CD4-positive, alpha-beta memory T cell (primary cell): ENCODE data around the gene DNAJC5G. TPM values are rescaled to one million over a fixed set of nuclear protein-coding genes. Genes with fewer than 3 reads are reported as not detected.
A peak's percentile ranks its signal among the peaks of the same experiment; 100 is the strongest.
"Not testable (repeated sequence)": the region's sequence is repeated elsewhere in the genome, so short reads cannot be mapped to it uniquely, and the experiment has no call there.

Experiments
- CTCF ChIA-PET: fragments of 350-600 bp; sonication (Branson Sonifier 250); formaldehyde crosslinking; loops from one replicate; lab custom pipeline; 2021; ENCODE audit warnings: inconsistent platforms; ENCODE audit not compliant: partially characterized antibody; lab: Charles Lee
- POLR2A ChIA-PET: fragments of 350-600 bp; sonication (Branson Sonifier 250); formaldehyde crosslinking; loops from one replicate; lab custom pipeline; 2021; ENCODE audit not compliant: partially characterized antibody; lab: Charles Lee
- DNase-seq, 5 donors: peaks; one replicate each; pipeline versions ENCODE4 v3.0.0 to v3.0.0-alpha.2; 2020 to 2022; ENCODE audit warnings: mixed read lengths in 1 of 5
- H3K27ac ChIP-seq: one replicate; pipeline ENCODE4 v1.7.0; 2013; ENCODE audit warnings: low read depth, low read length
- H3K27me3 ChIP-seq: 2 replicates; pipeline ENCODE4 v1.7.0; 2013; ENCODE audit warnings: mild to moderate bottlenecking, low read length, moderate library complexity; ENCODE audit not compliant: insufficient read depth
- H3K36me3 ChIP-seq: 2 replicates; pipeline ENCODE4 v1.7.0; 2013; ENCODE audit warnings: mild to moderate bottlenecking, low read length, moderate library complexity; ENCODE audit not compliant: insufficient read depth
- H3K4me1 ChIP-seq: 2 replicates; pipeline ENCODE4 v1.7.0; 2013; ENCODE audit warnings: mild to moderate bottlenecking, low read length, moderate library complexity; ENCODE audit not compliant: insufficient read depth
- H3K4me3 ChIP-seq, 2 donors: one replicate each; pipeline ENCODE4 v1.7.0; 2013; ENCODE audit warnings: low read length in 2 of 2, mild to moderate bottlenecking in 1 of 2
- H3K9me3 ChIP-seq, 2 donors: one replicate each; pipeline ENCODE4 v1.7.0; 2013; ENCODE audit warnings: low read length in 2 of 2, control low read depth in 1 of 2; ENCODE audit not compliant: control insufficient read depth in 1 of 2
- H3K27ac Mint-ChIP-seq, 7 donors: one replicate each; pipeline ENCODE4 v1.8.0; 2020 to 2021; ENCODE audit warnings: mixed read lengths in 7 of 7, mild to moderate bottlenecking in 6 of 7, inconsistent platforms in 3 of 7, moderate library complexity in 3 of 7
- H3K27me3 Mint-ChIP-seq, 2 donors: one replicate each; pipeline ENCODE4 v1.8.0; 2020 to 2021; ENCODE audit warnings: mixed read lengths in 2 of 2
- H3K36me3 Mint-ChIP-seq, 2 donors: one replicate each; pipeline ENCODE4 v1.8.0; 2020 to 2021; ENCODE audit warnings: mixed read lengths in 2 of 2, inconsistent platforms in 1 of 2, mild to moderate bottlenecking in 1 of 2
- H3K4me1 Mint-ChIP-seq, 4 donors: one replicate each; pipeline ENCODE4 v1.8.0; 2020 to 2021; ENCODE audit warnings: mixed read lengths in 4 of 4, mild to moderate bottlenecking in 1 of 4
- H3K4me3 Mint-ChIP-seq, 8 donors: one replicate each; pipeline ENCODE4 v1.8.0; 2020 to 2021; ENCODE audit warnings: mixed read lengths in 8 of 8, mild to moderate bottlenecking in 7 of 8, moderate library complexity in 6 of 8, inconsistent platforms in 3 of 8
- H3K9me3 Mint-ChIP-seq, 8 donors: one replicate each; pipeline ENCODE4 v1.8.0; 2020 to 2021; ENCODE audit warnings: mixed read lengths in 8 of 8, mild to moderate bottlenecking in 5 of 8, inconsistent platforms in 3 of 8, moderate library complexity in 1 of 8
- intact Hi-C: fragments of 100-400 bp; cut with micrococcal nuclease; formaldehyde crosslinking; loops from one replicate; pipeline ENCODE4 v1.15.1; 2023
- polyA plus RNA-seq, 2 donors: library from polyadenylated mRNA; unstranded; fragments of 300-500 nt; fragmentation: Illumina TruSeq; gene quantifications; one replicate each; pipeline ENCODE4 v1.2.3, GENCODE V29; 2021
- total RNA-seq, 2 experiments: library from RNA; stranded (reverse); gene quantifications; one replicate each; pipeline ENCODE4 v1.2.3, GENCODE V29; 2021

The DNAJC5G gene
- total and polyA plus RNA-seq, 4 experiments from 2014 or later = not detected

GRCh38 chr2:27315122-27315521, 39.9 kb downstream of the DNAJC5G start:
- Mint-ChIP-seq H3K27me3 (no peaks in the 10 kb centered on the region), H3K9me3 (no peaks in the 10 kb centered on the region), H3K27ac (no peak overlapping the region), H3K36me3 (peaks cover 14 to 26% of the 10 kb centered on the region in 2 donors), H3K4me3 (no peak overlapping the region), H3K4me1 (peaks cover 0 to 1% (median 0%) of the 10 kb centered on the region in 4 donors)
- CTCF ChIA-PET = interaction anchor here (1.3 to 4.6 kb wide), 2 partner anchors 12 to 22 kb away, joined by 4 to 23 read pairs; no protein-coding TSS in a partner anchor
- Histone ChIP-seq H3K4me3 (no peak overlapping the region), H3K27me3 (no peaks in the 10 kb centered on the region), H3K27ac (no peak overlapping the region), H3K9me3 (no peaks in the 10 kb centered on the region), H3K4me1 (no peaks in the 10 kb centered on the region), H3K36me3 (no peaks in the 10 kb centered on the region)
- POLR2A ChIA-PET = interaction anchor here (1.7 kb wide), 1 partner anchor 8 kb away, joined by 5 read pairs; no protein-coding TSS in a partner anchor
- intact Hi-C loops = no loop called here
- no peak for DNase-seq

- no peaks in the 10 kb centered on the region for H3K9me3 ChIP-seq
- peaks cover 4 to 8% (median 6%) of the 10 kb centered on the region in 4 donors for H3K4me1 Mint-ChIP-seq
- peaks cover 0 to 2% (median 0%) of the 10 kb centered on the region in 8 donors for H3K9me3 Mint-ChIP-seq
- ChIA-PET POLR2A (no interaction called here), CTCF (interaction anchor here (1.3 kb wide), 1 partner anchor 14 kb away, joined by 3 read pairs; no protein-coding TSS in a partner anchor)
- no peaks in the 10 kb centered on the region for H3K27me3 Mint-ChIP-seq
- H3K27ac ChIP-seq = no peak overlapping the region
- no peak for DNase-seq
- H3K4me3 ChIP-seq = no peak overlapping the region
- intact Hi-C loops = no loop called here
- H3K27ac Mint-ChIP-seq = no peak overlapping the region
- no peak overlapping the region for H3K4me3 Mint-ChIP-seq
- no peaks in the 10 kb centered on the region for H3K27me3 ChIP-seq
- H3K36me3 ChIP-seq = no peaks in the 10 kb centered on the region
- H3K4me1 ChIP-seq = peaks cover 8% of the 10 kb centered on the region
- H3K36me3 Mint-ChIP-seq = peaks cover 10 to 20% of the 10 kb centered on the region in 2 donors
Measured at GRCh38 chr2:27316655-27317412, 41.6 kb downstream of the DNAJC5G start.

GRCh38 chr2:27319839-27320238, 44.6 kb downstream of the DNAJC5G start:
- H3K36me3 ChIP-seq, DNase-seq, H3K9me3 Mint-ChIP-seq, H3K27me3 ChIP-seq, H3K27ac ChIP-seq, H3K9me3 ChIP-seq, H3K27me3 Mint-ChIP-seq, intact Hi-C loops, H3K4me3 Mint-ChIP-seq, H3K4me3 ChIP-seq, POLR2A ChIA-PET, H3K27ac Mint-ChIP-seq: not testable (repeated sequence)
- CTCF ChIA-PET = interaction anchor here (3.5 kb wide), 1 partner anchor 16 kb away, joined by 29 read pairs; no protein-coding TSS in a partner anchor
- Mint-ChIP-seq H3K4me1 (peaks cover 12 to 28% (median 18%) of the 10 kb centered on the region in 4 donors), H3K36me3 (peaks cover 10 to 15% of the 10 kb centered on the region in 2 donors)
- peaks cover 25% of the 10 kb centered on the region for H3K4me1 ChIP-seq

GRCh38 chr2:27320958-27321543, 45.8 kb downstream of the DNAJC5G start:
- H3K27me3 ChIP-seq = no peaks in the 10 kb centered on the region
- POLR2A ChIA-PET = no interaction called here
- H3K4me1 ChIP-seq = peaks cover 25% of the 10 kb centered on the region
- H3K9me3 ChIP-seq = no peaks in the 10 kb centered on the region
- H3K4me3 ChIP-seq = no peak overlapping the region
- Mint-ChIP-seq H3K27ac (peak overlapping the region in 5 of 7 donors; percentile 6 to 83 (median 72)), H3K27me3 (no peaks in the 10 kb centered on the region), H3K4me1 (peaks cover 12 to 28% (median 18%) of the 10 kb centered on the region in 4 donors), H3K4me3 (peak overlapping the region in 3 of 8 donors; percentile 46 to 100 (median 96)), H3K9me3 (peaks cover 0 to 2% (median 0%) of the 10 kb centered on the region in 8 donors), H3K36me3 (peaks cover 5 to 21% of the 10 kb centered on the region in 2 donors)
- intact Hi-C loops = no loop called here
- DNase-seq = no peak
- no peaks in the 10 kb centered on the region for H3K36me3 ChIP-seq
- H3K27ac ChIP-seq = no peak overlapping the region
- CTCF ChIA-PET = interaction anchor here (3.5 kb wide), 1 partner anchor 17 kb away, joined by 29 read pairs; no protein-coding TSS in a partner anchor

- Mint-ChIP-seq H3K27me3 (no peaks in the 10 kb centered on the region), H3K4me1 (peaks cover 12 to 28% (median 18%) of the 10 kb centered on the region in 4 donors), H3K36me3 (peaks cover 13 to 29% of the 10 kb centered on the region in 2 donors), H3K27ac (peak overlapping the region; percentile 96 to 100 (median 98)), H3K9me3 (peaks cover 0 to 2% (median 0%) of the 10 kb centered on the region in 8 donors), H3K4me3 (peak overlapping the region; percentile 95 to 100 (median 96))
- H3K36me3 ChIP-seq = peaks cover 3% of the 10 kb centered on the region
- POLR2A ChIA-PET = interaction anchor here (0.6 to 3.3 kb wide), 20 partner anchors 10 to 359 kb away, joined by 3 to 19 read pairs (median 5); partner anchors contain the start of genes AGBL5, EIF2B4, GTF3C2 and NRBP1
- peak overlapping the region; percentile 95 for H3K27ac ChIP-seq
- no peaks in the 10 kb centered on the region for H3K27me3 ChIP-seq
- intact Hi-C loops = loop anchor here (1.0 kb wide), 1 partner anchor 48 kb away; the partner anchor contains the start of genes EIF2B4 and SNX17
- peak overlapping the region; percentile 81 to 97 for H3K4me3 ChIP-seq
- CTCF ChIA-PET = interaction anchor here (1.0 to 1.9 kb wide), 3 partner anchors 19 to 49 kb away, joined by 3 to 17 read pairs (median 4); no protein-coding TSS in a partner anchor
- no peaks in the 10 kb centered on the region for H3K9me3 ChIP-seq
- DNase-seq = peak in 2 of 5 donors; percentile 6 to 12
- peaks cover 25% of the 10 kb centered on the region for H3K4me1 ChIP-seq
Measured at GRCh38 chr2:27322301-27322765, 47.1 kb downstream of the DNAJC5G start.

- ChIA-PET CTCF (interaction anchor here (1.0 to 1.9 kb wide), 4 partner anchors 20 to 57 kb away, joined by 3 to 17 read pairs (median 4); no protein-coding TSS in a partner anchor), POLR2A (interaction anchor here (0.6 to 3.3 kb wide), 22 partner anchors 8 to 360 kb away, joined by 3 to 19 read pairs (median 4); partner anchors contain the start of genes AGBL5, EIF2B4, GTF3C2 and NRBP1)
- Mint-ChIP-seq H3K4me3 (peak within 1 kb of the TSS; percentile 95 to 100 (median 96)), H3K27ac (peak within 1 kb of the TSS; percentile 96 to 100 (median 98)), H3K27me3 (no peaks in the 10 kb centered on the region), H3K36me3 (peaks cover 13 to 32% of the 10 kb centered on the region in 2 donors), H3K9me3 (peaks cover 0 to 2% (median 0%) of the 10 kb centered on the region in 8 donors), H3K4me1 (peaks cover 12 to 28% (median 18%) of the 10 kb centered on the region in 4 donors)
- peak within 1 kb of the TSS; percentile 95 for H3K27ac ChIP-seq
- intact Hi-C loops = loop anchor here (1.0 kb wide), 3 partner anchors 33 to 166 kb away; partner anchors contain the start of genes EIF2B4, GTF3C2, IFT172 and SNX17
- peaks cover 6% of the 10 kb centered on the region for H3K36me3 ChIP-seq
- H3K4me3 ChIP-seq = peak within 1 kb of the TSS; percentile 81 to 97
- H3K27me3 ChIP-seq = no peaks in the 10 kb centered on the region
- no peaks in the 10 kb centered on the region for H3K9me3 ChIP-seq
- peak; percentile 82 to 89 (median 82) for DNase-seq
- peaks cover 25% of the 10 kb centered on the region for H3K4me1 ChIP-seq
Measured at GRCh38 chr2:27322766-27323595, 47.7 kb downstream of the DNAJC5G start, which contains the start of gene MPV17. MPV17 (minus strand) TSS chr2:27323097; CDS start chr2:27322517, 580 bp downstream.
